ENCODE results near the gene EVI5.
"Not testable (repeated sequence)": the region's sequence is repeated elsewhere in the genome, so short reads cannot be mapped to it uniquely, and the experiment has no call there.

The EVI5 gene

DNA sequence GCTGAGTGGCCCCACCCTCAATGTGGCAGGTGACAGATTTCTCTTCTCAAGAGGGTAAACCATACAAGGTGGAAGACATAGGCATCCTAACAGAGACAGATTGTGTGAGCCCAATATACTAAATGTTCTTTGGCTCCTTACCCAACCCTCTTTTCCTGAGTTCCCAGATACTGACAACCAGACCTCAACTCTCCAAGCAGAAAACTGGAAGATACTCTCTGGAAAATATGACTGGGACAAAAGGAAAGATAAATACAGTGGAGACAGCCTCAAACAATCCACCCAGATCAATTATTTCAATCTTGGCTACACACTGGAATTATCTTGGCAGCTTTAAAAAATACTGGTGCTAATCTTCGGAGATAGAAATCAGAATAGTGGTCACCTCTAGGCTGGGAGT is 6.5 kb downstream of the EVI5 start:
- no peak overlapping the region for H3K4me3 ChIP-seq (ENCODE audit: low read depth, low read length)
- TF ChIP-seq, protein P1, sequence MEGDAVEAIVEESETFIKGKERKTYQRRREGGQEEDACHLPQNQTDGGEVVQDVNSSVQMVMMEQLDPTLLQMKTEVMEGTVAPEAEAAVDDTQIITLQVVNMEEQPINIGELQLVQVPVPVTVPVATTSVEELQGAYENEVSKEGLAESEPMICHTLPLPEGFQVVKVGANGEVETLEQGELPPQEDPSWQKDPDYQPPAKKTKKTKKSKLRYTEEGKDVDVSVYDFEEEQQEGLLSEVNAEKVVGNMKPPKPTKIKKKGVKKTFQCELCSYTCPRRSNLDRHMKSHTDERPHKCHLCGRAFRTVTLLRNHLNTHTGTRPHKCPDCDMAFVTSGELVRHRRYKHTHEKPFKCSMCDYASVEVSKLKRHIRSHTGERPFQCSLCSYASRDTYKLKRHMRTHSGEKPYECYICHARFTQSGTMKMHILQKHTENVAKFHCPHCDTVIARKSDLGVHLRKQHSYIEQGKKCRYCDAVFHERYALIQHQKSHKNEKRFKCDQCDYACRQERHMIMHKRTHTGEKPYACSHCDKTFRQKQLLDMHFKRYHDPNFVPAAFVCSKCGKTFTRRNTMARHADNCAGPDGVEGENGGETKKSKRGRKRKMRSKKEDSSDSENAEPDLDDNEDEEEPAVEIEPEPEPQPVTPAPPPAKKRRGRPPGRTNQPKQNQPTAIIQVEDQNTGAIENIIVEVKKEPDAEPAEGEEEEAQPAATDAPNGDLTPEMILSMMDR (IDR thresholded peaks at IDR 0.05; ENCODE audit: low read depth, low read length) = no peak

DNA sequence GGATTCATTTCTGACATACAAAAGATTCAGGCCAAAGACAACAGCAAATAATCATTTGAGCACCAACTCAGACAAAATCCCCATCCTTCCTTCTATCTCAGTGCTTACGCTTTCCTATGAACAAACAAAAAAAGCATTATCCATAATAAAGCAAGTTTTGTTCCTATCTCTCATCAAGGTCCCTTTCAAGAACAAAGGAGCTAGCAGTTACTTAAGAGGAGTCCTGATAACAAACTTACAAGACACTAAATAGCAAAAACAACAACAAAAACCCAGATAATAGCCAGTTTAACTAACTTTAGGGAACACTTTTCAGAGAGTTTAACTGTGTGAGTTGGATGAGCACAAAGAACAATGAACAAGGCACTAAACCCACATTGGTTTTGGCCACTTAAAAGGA is 10.5 kb downstream of the EVI5 start:
- TF ChIP-seq, protein P1 (IDR thresholded peaks at IDR 0.05; ENCODE audit: low read depth, low read length) = no peak
- no peak overlapping the region for H3K4me3 ChIP-seq (ENCODE audit: low read depth, low read length)

DNA sequence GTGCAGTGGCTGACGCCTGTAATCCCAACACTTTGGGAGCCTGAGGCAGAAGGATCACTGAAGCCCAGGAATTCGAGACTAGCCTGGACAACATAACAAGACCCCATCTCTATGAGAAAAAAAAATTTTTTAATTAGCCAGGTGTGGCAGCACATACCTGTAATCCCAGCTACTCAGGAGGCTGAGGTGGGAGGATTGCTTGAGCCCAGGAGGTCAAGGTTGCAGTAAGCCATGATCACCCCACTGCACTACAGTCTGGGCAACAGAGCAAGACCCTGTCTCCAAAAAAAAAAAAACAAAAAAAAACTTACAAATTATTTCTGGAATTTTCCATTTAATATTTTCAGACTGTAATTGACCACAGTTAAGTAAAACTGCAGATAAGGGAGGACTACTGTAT is 11.2 kb downstream of the EVI5 start:
- H3K4me3 ChIP-seq (ENCODE audit: low read depth, low read length) = not testable (repeated sequence)

DNA sequence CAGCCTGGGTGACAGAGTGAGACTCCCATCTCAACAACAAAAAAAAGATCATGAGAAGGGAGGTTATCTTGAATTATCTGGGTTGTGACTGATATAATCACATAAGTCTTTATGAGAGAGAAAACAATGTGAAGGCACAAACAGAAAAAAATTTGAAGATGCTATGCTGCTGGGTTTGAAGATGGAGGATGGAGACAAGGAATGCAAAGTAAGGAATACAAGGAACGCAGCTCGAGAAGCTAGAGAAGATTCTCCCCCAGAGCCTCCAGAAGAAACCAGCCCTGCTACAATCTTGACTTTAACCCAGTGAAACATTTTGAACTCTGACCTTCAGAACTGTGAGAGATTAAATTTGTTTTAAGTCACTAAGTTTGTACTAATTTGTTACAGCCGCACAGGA is 15.1 kb downstream of the EVI5 start:
- TF ChIP-seq, protein P1 (IDR thresholded peaks at IDR 0.05; ENCODE audit: low read depth, low read length) = no peak
- no peak overlapping the region for H3K4me3 ChIP-seq (ENCODE audit: low read depth, low read length)

DNA sequence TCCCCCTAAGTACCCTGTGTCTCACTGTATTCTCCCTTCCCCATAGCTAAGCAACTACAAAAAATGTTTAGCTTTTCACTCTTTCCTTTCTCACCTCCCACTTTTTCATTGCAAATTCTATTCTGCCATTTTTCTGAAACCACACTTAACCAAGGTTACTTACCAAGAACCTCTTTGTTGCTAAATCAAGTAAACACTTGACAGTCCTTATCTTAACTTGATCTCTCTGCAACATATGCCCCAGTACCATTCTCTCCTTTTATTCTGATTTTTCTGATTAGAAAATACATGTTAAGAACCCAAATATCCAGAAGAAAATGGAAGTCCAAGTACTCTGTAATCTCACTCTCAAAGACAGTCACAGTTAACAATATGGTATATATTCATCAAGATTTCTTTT is 16.0 kb downstream of the EVI5 start:
- TF ChIP-seq, protein P1 (IDR thresholded peaks at IDR 0.05; ENCODE audit: low read depth, low read length) = no peak
- no peak overlapping the region for H3K4me3 ChIP-seq (ENCODE audit: low read depth, low read length)

DNA sequence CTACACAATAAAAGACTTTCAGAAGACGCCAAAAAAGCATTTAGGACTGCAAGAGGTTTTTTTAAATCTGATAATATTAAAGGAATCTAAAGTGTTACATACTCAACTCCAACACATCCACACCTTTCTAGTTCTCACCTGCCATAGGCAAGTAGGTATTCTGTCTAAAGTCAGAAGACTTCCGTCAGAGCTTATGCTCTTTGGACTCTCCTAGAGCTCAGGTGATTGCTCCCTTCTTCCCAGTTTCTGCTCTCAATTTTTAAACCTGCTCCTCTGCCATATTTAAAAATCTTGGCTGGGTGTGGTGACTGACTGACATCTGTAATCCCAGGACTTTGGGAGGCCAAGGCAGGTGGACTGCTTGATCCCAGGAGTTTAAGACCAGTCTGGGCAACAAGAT is 16.6 kb downstream of the EVI5 start:
- TF ChIP-seq, protein P1 (IDR thresholded peaks at IDR 0.05; ENCODE audit: low read depth, low read length) = no peak
- H3K4me3 ChIP-seq (ENCODE audit: low read depth, low read length) = no peak overlapping the region

DNA sequence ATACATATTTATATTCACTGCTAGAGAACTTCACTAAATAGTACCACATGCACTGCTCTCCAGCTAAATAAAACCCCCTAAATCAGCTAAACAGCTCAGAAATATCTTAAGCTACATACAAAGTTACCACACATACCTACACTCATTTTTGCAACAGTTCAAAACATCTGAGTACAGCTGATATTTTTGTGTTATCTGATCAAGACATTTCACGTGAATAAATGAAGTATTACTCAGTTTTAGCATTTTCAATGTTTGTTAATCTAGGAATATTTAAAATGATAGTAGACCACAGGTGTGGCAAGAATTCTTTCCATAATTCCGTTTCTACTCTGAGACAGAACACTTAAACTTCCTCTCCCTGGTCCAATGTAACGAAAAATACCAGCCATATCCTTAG is 20.8 kb downstream of the EVI5 start:
- H3K4me3 ChIP-seq (ENCODE audit: low read depth, low read length) = no peak overlapping the region
- TF ChIP-seq, protein P1 (IDR thresholded peaks at IDR 0.05; ENCODE audit: low read depth, low read length) = no peak

DNA sequence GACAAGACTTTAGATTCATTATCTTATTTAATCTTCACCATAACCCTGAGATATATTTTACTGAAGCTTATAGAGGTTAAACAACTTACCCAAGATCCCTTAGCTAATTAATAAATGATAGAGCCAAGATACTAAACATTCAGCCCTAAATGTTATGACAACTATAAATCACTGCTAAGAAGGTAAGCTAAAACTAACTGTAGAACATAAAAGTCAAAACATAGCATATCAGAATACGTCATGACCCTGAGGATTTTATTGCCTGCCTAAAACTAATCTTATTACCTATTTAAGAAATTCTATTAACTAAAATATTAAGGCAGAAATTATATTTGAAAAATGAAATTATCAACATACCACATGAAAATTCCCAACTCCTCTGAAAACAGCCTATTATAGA is 22.6 kb downstream of the EVI5 start:
- H3K4me3 ChIP-seq (ENCODE audit: low read depth, low read length) = no peak overlapping the region
- TF ChIP-seq, protein P1 (IDR thresholded peaks at IDR 0.05; ENCODE audit: low read depth, low read length) = no peak
